HG03175 (cell line): ENCODE results near the gene TBC1D22A.
"Not testable (repeated sequence)": the region's sequence is repeated elsewhere in the genome, so short reads cannot be mapped to it uniquely, and the experiment has no call there.

ENCODE experiments used
- ATAC-seq: cut with Tn5 transposase; IDR thresholded peaks from one replicate; pipeline ENCODE4 v1.9.1; 2021; ENCODE audit warnings: mild to moderate bottlenecking, moderate library complexity; ENCODE audit not compliant: unreplicated experiment

Gene TBC1D22A

GRCh38 chr22:46762238-46763050, at the start of gene TBC1D22A:
Gene TBC1D22A (plus strand): TSS chr22:46762650. CDS start chr22:46762787, 137 bp downstream.
- ATAC-seq, result peak; percentile 75

- ATAC-seq, result no peak
Measured at GRCh38 chr22:46714550-46714949, 47.9 kb upstream of the TBC1D22A start.

- no peak for ATAC-seq
Measured at GRCh38 chr22:46719921-46720320, 42.5 kb upstream of the TBC1D22A start.

- ATAC-seq, result no peak
Measured at GRCh38 chr22:46721501-46722085, 40.9 kb upstream of the TBC1D22A start.

GRCh38 chr22:46723882-46724281, 38.6 kb upstream of the TBC1D22A start:
- no peak for ATAC-seq

- ATAC-seq, result no peak
Measured at GRCh38 chr22:46725096-46725495, 37.4 kb upstream of the TBC1D22A start.

- no peak for ATAC-seq
Measured at GRCh38 chr22:46726066-46726985, 36.1 kb upstream of the TBC1D22A start.

- no peak for ATAC-seq
Measured at GRCh38 chr22:46726986-46727317, 35.5 kb upstream of the TBC1D22A start.

GRCh38 chr22:46727813-46728364, 34.6 kb upstream of the TBC1D22A start:
- ATAC-seq, result no peak

- ATAC-seq, result no peak
Measured at GRCh38 chr22:46728470-46728869, 34.0 kb upstream of the TBC1D22A start.

GRCh38 chr22:46730568-46731245, 31.7 kb upstream of the TBC1D22A start:
- no peak for ATAC-seq

GRCh38 chr22:46731246-46732040, 31.0 kb upstream of the TBC1D22A start:
- ATAC-seq, result no peak

GRCh38 chr22:46732041-46732379, 30.4 kb upstream of the TBC1D22A start:
- no peak for ATAC-seq

- ATAC-seq, result no peak
Measured at GRCh38 chr22:46732513-46732912, 29.9 kb upstream of the TBC1D22A start.

GRCh38 chr22:46734213-46734722, 28.2 kb upstream of the TBC1D22A start:
- not testable (repeated sequence) for ATAC-seq

- no peak for ATAC-seq
Measured at GRCh38 chr22:46734830-46735453, 27.5 kb upstream of the TBC1D22A start.

- no peak for ATAC-seq
Measured at GRCh38 chr22:46735747-46736608, 26.5 kb upstream of the TBC1D22A start.

- no peak for ATAC-seq
Measured at GRCh38 chr22:46736705-46737104, 25.7 kb upstream of the TBC1D22A start.
